Caki2 (cell line): Measurements from ENCODE around the gene ASAH2. TPM values are rescaled to one million over a fixed set of nuclear protein-coding genes. Genes with fewer than 3 reads are reported as not detected.
"Not testable (repeated sequence)": the region's sequence is repeated elsewhere in the genome, so short reads cannot be mapped to it uniquely, and the experiment has no call there.

Experiments
- DNase-seq: peaks from one replicate; pipeline ENCODE4 v3.0.0-alpha.2; 2015; ENCODE audit warnings: low read depth
- in situ Hi-C: cut with HindIII; loops from 2 replicates; pipeline ENCODE4 v1.10.0; 2016; ENCODE audit warnings: low sequenced_read_pairs, low pct_unique_long_range_greater_than_20kb, mixed read lengths
- total RNA-seq: library from RNA; depleted of rRNA; stranded (reverse); fragments of >200 nt; shearing (Covaris generic); gene quantifications from 2 replicates; pipeline ENCODE4 v1.2.3, GENCODE V29; 2014; ENCODE audit warnings: low replicate concordance

ASAH2 gene
- total RNA-seq, 1 experiment from 2014 or later: 0.47 TPM

DNA sequence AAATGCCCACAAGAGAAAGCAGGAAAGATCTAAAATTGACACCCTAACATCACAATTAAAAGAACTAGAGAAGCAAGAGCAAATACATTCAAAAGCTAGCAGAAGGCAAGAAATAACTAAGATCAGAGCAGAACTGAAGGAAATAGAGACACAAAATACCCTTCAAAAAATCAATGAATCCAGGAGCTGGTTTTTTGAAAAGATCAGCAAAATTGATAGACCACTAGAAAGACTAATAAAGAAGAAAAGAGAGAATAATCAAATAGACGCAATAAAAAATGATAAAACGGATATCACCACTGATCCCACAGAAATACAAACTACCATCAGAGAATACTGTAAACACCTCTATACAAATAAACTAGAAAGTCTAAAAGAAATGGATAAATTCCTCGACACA is 16.6 kb upstream of the ASAH2 start:
- in situ Hi-C loops: not testable (repeated sequence)

DNA sequence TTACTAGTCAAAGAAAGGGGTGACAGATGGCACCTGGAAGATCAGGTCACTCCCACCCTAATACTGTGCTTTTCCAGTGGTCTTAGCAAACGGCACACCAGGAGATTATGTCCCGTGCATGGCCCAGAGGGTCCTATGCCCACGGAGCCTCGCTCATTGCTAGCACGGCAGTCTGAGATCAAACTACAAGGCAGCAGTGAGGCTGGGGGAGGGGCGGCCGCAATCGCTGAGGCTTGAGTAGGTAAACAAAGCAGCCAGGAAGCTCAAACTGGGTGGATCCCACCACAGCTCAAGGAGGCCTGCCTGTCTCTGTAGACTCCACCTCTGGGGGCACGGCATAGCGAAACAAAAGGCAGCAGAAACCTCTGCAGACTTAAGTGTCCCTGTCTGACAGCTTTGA is 11.3 kb upstream of the ASAH2 start:
- DNase-seq, in situ Hi-C loops: not testable (repeated sequence)

More for the DNA sequence above, 16.6 kb upstream of the ASAH2 start:
- not testable (repeated sequence) for DNase-seq

DNA sequence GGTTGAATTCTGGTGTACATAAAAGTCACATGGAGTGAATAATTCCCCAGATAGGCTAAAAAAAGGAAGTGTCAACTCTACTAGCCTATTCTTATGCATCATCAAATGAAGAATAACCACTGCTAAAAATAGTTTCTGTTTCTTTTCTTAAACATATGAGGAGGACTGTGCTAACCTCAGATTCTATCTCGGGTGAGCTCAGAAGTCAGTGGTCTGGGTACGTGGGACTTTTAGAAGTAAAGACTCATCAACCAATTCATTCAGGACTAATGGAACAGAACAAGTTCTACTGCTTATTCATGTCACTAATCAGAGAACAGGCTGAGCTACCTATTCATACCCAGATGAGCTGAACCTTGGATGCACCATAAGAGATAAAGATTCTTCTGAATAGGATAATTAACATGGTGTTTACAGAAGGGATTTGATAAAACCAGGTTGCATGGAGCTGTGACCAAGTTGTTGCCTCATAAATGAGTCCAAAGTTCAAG is 9.5 kb upstream of the ASAH2 start:
- in situ Hi-C loops: no loop called here
- no peak for DNase-seq

DNA sequence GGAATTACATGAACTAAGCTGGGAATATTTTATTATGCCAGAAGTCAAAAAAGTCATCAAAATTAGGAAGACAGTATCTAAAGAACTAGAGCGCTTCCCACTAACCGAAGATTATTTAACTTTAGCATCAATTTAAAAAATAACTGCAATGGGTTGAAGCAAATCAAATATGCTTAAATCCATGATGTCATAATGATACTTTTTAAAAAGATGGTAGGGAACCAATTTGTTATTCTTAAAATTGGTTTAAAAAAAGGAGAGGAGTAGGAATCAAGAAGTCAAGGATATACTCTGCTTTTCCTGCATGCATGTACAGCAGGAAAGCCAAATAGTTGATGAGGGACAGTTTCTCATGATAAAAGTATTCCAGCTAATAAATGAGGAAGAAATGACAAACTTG is 3.2 kb upstream of the ASAH2 start:
- in situ Hi-C loops: no loop called here
- no peak for DNase-seq

DNA sequence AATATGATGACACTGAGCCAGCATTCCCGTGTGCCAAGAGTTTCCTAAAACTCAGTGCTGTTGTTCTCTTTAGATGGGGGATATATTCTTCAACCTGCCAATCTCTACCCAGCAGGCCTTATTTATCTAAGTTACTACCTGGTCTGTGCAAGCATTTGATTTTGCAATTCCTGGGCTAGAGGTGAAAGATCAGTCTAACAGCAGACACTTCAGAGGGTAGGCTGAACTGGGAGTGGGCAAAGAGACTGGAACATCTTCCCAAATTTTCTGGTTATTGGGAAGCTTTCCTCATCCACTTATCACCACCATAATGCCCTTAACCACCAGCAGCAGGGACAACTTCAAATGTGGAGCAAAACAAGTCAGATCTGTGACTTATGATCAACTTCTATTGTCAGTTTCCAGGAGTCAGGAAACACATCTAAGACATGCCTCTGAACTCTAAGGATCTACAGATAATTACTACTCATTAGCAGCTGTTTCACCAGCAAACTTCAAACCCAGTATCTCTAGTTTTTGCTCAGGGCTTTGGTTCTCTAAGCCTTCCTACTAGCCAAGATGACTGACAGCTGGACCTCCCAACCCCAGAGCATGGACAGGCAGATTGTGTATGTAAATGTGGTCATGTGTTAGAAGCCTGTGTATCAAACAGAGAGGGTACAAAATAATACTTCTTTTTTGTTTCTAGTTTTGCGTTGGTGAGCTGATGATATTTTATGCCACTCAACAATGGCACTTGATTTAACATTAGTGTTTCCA is 1.0 kb downstream of the ASAH2 start:
- in situ Hi-C loops: no loop called here
- no peak for DNase-seq

DNA sequence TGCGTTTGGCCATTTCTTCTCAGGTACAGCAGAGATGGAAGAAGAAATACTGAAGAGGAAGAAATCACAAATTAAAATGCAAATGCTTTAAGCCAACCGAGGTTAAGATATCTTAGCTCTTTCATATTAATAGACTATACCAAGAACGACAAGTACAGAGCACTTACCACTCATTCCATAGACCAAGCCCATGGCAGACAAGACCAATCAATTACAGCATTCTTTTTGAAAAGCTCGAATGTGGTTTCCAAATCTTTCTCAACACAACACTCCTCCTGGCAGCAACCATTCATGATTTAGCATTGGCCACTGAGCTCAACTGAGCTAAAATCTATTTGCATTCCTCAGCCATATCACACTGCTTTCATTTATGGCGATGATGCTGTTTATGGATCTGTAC is 2.7 kb downstream of the ASAH2 start:
- in situ Hi-C loops: no loop called here
- no peak for DNase-seq

DNA sequence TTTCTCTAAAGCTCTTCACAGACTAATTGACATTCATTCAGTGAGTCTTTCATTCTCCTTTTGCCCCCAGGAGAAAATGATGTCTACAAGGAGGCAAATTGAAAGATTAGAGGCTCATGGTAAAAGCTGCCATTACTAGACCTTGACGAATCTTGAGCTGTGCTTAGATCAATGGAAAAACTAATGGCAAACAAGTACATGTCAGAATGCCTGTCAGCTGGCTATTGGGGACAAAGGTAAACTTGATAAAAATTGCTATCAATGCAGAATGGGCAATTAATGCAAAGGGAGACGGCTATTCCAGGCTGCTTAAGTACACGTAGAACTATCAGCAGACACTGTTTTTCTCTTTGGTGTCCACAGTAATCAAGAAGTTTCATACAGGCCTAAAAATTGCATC is 3.3 kb downstream of the ASAH2 start:
- no peak for DNase-seq
- in situ Hi-C loops: no loop called here

DNA sequence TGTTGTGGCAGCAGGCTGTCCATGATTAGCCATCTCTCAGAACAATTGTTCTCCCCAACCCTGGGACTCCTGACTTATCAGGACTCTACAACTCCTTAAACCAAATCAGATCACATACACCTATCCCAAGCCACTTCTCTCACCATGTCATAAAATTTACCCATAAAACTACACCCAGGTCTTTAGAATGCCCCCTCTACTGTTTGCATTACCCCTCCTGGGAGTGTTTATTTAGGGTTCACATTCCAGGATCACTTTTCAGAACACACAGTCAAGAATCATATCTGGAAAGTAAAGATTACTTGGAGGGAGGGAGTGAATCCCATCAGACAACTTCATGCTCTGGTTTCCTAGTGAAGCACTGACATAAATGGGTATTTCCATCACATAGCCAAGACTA is 7.1 kb downstream of the ASAH2 start:
- in situ Hi-C loops: no loop called here
- DNase-seq: no peak

DNA sequence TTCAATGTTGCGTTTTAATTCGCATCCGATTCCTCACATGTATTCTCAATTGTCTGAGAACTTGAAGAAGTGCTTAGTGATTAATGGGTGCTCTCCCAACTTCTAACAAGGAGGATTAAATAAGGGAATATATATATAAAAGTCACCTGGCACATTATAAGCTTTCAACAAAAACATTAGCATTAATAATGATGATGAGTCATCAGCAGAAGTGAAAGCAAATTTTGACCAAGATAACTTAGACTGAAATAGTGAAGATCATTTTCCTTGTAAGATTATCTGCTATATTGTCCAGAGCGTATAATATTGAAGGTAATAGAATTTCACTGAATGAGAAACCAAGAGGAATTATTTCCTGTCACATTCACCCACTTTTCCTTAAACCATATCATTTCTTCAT is 8.5 kb downstream of the ASAH2 start:
- in situ Hi-C loops: no loop called here

DNA sequence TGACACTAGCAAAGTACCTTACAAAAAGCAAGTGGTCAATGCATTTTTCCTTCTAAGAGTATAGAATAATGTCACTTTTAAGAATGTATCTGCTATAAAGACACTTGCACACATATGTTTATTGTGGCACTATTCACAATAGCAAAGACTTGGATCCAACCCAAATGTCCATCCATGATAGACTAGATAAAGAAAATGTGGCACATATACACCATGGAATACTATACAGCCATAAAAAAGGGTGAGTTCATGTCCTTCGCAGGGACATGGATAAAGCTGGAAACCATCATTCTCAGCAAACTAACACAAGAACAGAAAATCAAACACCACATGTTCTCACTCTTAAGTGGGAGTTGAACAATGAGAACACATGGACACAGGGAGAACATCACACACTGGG is 9.8 kb downstream of the ASAH2 start:
- DNase-seq, in situ Hi-C loops: not testable (repeated sequence)

More for the DNA sequence above, 8.5 kb downstream of the ASAH2 start:
- no peak for DNase-seq

DNA sequence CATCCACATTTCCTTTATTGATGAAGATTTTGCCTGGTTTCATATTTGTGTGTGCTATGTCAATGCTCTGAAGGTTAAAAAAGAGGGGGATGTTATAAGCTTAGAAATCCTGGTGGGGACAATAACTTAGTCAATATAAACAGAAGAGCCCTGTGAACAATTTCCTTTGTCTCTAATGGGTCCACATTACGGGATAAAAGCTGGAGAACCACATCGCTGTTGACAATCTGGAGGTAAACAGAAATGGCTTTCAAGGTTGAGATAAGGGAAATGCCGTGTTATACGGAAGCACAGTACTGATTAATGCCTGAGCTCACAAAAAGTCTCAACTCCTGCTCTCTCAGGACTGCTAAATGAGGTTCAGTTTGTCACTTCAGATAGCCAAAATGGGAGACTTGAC is 16.8 kb downstream of the ASAH2 start:
- no peak for DNase-seq
- in situ Hi-C loops: no loop called here

DNA sequence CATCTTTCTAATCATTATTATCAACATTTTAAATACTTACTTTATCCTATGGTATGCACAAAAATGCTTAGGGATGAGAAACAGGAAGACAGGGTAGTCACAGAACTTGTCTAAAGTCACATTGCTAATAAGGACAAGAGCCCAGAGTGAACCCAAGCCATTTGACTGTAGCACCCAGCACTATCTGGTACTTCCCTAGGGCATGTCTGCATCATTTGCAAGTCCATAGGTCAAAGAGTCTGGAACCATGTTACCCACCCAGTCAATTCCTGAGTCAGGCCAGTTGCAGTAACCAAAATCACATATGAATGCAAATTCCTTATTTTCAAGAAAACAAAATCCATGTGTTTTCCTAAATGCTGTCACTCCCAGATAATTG is 19.1 kb downstream of the ASAH2 start:
- in situ Hi-C loops: no loop called here
- no peak for DNase-seq

DNA sequence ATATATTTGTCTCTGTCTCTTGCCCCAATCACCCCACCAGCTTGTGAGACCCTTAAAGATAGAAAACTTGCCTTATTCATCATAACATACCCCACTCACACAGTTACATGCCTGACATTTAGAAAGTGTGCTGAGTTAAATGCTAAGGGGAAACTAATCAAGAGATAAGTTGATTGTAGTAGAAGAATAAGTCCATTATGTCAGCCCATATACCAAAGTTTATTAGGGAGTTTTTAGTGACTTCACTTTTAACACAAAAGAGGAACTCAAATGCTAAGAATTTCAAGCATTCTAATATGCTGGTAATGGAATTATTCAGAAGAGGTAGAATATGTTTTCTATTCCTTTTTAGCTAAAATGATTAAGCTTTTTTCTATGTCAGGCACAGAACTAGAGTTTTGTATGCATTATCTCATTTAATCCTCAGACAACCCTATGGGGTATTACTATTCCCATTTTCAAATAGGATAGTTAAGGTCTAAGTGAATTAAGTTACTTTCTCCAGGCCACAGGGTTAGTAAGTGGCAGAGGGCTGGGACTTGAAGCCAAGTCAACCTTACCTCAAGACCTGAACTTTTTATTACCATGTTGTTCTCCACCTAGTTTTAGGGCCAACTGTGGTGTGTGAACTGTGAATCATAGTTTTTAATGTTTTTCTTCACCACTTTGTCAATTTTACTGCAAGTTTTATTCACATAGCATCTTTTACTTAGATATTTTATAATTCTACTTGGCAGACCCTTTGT is 19.6 kb downstream of the ASAH2 start:
- in situ Hi-C loops: no loop called here

DNA sequence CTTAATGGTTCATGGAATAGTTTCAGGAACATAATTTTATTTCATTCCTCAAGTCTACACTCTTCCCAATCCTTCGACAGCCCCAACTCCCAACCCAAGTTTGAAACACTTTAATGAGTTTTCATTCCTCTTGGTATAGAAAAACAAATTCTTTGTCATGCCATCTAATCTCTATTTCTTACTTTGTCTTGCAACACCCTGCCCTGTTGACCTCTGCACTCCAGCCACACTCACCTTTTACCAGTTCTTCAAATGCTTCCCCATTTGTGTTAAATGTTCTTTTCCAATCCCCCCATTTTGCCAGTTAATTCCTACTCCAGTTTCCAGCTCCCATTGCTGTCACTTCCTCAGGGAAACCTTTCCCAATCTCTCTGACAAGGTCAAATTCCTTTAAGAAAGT is 21.9 kb downstream of the ASAH2 start:
- in situ Hi-C loops: no loop called here

More for the DNA sequence above, 19.6 kb downstream of the ASAH2 start:
- no peak for DNase-seq

DNA sequence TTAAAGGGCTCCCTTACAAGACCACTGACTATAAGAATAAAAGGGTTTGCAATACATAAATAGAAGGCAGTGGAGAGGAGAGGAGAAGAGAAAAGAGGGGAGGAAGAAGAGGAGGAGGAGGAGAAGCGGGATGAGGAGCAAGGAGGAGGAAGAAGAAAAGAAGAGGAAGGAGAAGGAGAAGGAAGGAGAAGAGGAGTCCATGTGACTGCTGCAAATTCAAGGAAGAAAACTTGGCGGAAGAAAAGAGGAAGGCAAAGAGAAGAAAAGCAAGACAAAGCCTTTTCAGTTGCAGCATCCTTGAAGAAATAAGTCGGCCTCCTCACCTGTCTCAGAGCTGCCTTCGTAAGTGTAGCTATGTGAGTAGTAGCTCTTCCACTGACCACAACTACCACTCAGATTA is 22.6 kb downstream of the ASAH2 start:
- DNase-seq: no peak
- in situ Hi-C loops: no loop called here

More for the DNA sequence above, 21.9 kb downstream of the ASAH2 start:
- DNase-seq: no peak

DNA sequence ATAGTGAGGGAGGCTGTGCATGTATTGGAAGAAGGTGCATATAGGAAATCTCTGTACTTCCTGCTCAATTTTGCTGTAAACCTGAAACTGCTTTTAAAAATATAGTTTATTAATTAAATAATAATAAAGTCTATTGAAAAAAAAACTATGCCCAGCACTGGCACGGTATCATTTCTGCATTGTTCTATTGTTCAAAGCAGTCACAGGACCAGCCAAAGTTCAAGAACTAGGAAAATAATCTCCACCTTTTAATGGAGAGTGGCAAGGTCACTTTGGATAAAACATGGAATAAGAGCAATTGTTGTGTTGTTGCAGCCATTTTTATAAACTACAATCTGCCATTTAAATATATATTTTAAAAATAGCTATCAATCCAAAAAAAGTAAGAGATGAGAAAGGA is 24.7 kb downstream of the ASAH2 start:
- in situ Hi-C loops: no loop called here
- no peak for DNase-seq

DNA sequence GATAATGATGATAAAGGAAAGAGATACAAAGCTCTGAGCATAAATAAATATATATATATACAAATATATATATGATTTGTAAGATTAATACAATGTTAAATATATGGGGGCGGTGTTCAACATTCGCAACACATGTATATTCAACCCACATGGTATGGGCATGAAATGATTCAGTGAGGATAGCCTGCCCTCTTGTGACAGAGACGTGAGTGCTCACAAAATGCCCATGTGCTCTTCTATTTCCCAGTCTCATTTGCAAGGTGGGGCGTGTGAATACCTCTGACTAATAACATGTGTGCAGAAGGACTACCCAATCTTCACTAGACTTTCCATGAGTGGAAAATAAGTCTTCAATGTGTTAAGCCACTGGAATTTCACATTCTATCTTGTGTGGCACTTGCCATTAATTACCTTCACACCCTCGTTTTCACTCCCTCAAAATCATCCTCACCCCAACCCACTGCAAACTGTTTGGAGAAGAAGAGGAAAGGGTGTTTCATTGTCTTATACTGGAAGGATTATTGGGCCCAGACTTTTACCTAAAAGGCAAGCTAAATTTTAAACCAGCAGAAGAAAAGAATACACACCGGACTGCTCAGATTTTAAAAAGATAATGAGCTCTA is 26.9 kb downstream of the ASAH2 start:
- DNase-seq: peak; percentile 30
- in situ Hi-C loops: no loop called here

DNA sequence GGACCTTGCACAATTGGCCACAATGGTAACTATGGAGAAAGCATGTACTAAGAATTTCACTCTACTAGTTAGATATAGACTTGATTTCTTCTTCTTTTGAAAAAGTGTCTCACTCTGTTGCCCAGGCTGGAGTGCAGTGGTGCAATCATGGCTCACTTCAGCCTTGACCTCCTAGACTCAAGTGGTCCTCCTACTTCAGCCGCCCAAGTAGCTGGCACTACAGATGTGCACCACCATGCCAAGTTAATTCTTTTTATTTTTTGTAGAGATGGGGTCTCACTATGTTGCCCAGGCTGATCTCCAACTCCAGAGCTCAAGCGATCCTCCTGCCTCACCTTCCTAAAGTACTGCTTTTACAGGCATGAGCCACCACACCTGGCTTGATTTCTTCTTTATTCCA is 29.1 kb downstream of the ASAH2 start:
- no peak for DNase-seq
- in situ Hi-C loops: no loop called here

DNA sequence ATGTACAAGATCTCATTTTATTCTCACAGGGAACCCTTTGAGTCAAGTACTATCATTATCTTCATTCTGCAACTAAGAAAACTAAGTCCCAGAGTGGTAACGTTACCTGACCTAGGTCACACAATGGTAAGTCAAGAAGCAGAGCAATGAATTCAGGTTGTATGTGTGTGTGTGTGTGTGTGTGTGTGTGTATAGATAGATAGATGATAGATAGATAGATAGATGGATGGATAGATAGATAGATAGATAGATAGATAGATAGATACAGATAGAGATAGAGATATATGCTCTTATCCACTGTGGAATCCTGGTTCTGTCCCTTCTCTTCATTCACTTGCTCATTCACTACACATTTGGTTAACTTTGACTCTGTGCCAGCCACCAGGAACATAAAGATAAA is 29.8 kb downstream of the ASAH2 start:
- no peak for DNase-seq
- in situ Hi-C loops: no loop called here
